ENCODE measurements around the gene AMN.

DNA sequence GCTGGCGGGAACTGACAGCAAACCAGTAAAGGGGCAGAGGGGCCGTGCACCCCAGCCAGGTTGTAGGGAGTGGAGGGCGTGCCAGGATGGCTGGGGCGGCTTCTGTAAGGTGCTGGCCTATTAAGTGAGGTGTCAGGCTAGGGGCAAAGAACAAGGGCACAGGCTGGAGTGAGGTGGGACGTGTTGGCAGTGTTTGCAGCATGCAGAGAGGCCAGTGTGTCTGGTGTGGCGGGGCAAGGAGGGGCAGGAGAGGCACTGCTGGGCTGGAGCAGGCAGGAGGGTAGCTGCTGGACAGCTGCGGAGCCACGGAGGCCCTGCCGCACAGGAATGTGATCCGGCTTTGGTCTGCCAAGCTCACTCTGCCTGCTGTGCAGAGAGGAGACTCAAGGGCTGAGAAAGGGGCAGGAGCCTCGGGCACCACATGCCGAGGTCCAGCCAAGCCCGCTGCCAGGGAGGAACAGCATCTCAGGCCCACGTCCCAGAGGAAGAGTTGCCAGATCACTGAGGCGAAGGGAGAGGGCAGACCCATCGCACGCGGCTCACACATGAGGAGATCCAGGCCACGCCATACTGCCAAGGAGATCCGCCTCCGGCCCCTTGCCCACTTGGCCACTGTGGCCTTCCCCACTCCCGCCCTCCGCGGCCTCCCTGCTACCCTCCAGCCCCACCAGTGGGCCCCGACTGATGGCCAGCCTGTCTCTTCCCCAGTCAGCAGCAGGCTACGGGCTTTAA, 46.8 kb downstream of the AMN start:
- TF ChIP-seq EP300 (conservative IDR thresholded peaks at IDR 0.05; ENCODE audit: poor library complexity, severe bottlenecking), result no peak
- TF ChIP-seq, protein P1, sequence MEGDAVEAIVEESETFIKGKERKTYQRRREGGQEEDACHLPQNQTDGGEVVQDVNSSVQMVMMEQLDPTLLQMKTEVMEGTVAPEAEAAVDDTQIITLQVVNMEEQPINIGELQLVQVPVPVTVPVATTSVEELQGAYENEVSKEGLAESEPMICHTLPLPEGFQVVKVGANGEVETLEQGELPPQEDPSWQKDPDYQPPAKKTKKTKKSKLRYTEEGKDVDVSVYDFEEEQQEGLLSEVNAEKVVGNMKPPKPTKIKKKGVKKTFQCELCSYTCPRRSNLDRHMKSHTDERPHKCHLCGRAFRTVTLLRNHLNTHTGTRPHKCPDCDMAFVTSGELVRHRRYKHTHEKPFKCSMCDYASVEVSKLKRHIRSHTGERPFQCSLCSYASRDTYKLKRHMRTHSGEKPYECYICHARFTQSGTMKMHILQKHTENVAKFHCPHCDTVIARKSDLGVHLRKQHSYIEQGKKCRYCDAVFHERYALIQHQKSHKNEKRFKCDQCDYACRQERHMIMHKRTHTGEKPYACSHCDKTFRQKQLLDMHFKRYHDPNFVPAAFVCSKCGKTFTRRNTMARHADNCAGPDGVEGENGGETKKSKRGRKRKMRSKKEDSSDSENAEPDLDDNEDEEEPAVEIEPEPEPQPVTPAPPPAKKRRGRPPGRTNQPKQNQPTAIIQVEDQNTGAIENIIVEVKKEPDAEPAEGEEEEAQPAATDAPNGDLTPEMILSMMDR (IDR thresholded peaks at IDR 0.05; ENCODE audit: poor library complexity, severe bottlenecking), result no peak
